ENCODE measurements around the gene MEOX2.

DNA sequence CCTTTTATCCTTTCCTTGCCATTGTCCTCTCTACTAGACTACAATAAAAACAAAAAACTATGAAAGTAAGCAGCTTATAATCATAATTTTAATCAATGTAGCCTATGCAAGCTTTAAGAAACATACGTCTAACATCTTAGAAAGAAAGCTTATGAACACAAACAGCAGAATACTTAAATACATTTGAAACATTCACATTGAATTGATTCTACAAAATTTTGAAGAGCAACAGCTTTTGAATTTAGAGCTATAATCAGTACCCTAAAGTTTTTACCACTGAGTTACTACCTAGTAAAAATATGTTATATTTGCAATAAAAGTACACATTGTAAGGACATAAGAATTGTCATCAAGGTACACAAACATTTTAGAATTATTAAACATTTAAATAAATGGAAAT lies 7.2 kb downstream of the MEOX2 start:
- TF ChIP-seq POLR2AphosphoS5 (IDR thresholded peaks at IDR 0.05; ENCODE audit: low read depth), result no peak
- TF ChIP-seq, protein P1, sequence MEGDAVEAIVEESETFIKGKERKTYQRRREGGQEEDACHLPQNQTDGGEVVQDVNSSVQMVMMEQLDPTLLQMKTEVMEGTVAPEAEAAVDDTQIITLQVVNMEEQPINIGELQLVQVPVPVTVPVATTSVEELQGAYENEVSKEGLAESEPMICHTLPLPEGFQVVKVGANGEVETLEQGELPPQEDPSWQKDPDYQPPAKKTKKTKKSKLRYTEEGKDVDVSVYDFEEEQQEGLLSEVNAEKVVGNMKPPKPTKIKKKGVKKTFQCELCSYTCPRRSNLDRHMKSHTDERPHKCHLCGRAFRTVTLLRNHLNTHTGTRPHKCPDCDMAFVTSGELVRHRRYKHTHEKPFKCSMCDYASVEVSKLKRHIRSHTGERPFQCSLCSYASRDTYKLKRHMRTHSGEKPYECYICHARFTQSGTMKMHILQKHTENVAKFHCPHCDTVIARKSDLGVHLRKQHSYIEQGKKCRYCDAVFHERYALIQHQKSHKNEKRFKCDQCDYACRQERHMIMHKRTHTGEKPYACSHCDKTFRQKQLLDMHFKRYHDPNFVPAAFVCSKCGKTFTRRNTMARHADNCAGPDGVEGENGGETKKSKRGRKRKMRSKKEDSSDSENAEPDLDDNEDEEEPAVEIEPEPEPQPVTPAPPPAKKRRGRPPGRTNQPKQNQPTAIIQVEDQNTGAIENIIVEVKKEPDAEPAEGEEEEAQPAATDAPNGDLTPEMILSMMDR (IDR thresholded peaks at IDR 0.05; ENCODE audit: insufficient read depth, low read length), result no peak
- no peak for TF ChIP-seq SPI1 (IDR thresholded peaks at IDR 0.05; ENCODE audit: borderline replicate concordance, low read depth)
- TF ChIP-seq, protein P2, sequence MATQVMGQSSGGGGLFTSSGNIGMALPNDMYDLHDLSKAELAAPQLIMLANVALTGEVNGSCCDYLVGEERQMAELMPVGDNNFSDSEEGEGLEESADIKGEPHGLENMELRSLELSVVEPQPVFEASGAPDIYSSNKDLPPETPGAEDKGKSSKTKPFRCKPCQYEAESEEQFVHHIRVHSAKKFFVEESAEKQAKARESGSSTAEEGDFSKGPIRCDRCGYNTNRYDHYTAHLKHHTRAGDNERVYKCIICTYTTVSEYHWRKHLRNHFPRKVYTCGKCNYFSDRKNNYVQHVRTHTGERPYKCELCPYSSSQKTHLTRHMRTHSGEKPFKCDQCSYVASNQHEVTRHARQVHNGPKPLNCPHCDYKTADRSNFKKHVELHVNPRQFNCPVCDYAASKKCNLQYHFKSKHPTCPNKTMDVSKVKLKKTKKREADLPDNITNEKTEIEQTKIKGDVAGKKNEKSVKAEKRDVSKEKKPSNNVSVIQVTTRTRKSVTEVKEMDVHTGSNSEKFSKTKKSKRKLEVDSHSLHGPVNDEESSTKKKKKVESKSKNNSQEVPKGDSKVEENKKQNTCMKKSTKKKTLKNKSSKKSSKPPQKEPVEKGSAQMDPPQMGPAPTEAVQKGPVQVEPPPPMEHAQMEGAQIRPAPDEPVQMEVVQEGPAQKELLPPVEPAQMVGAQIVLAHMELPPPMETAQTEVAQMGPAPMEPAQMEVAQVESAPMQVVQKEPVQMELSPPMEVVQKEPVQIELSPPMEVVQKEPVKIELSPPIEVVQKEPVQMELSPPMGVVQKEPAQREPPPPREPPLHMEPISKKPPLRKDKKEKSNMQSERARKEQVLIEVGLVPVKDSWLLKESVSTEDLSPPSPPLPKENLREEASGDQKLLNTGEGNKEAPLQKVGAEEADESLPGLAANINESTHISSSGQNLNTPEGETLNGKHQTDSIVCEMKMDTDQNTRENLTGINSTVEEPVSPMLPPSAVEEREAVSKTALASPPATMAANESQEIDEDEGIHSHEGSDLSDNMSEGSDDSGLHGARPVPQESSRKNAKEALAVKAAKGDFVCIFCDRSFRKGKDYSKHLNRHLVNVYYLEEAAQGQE (IDR thresholded peaks at IDR 0.05; ENCODE audit: insufficient replicate concordance, low read depth), result no peak
